Right lobe of liver (tissue), 4 donors: ENCODE measurements around the gene BLM.

Experiments used
- CTCF ChIP-seq, 4 donors: fragments of 200-600 bp in 3 of 4; fragments of 450-650 bp in 1 of 4; IDR thresholded peaks; one replicate each; pipeline versions ENCODE4 v1.5.1 to v1.8.0; 2016 to 2022; ENCODE audit warnings: antibody characterized with exemption in 4 of 4, mild to moderate bottlenecking in 2 of 4
- POLR2A ChIP-seq: fragments of 450-650 bp; IDR thresholded peaks from one replicate; pipeline ENCODE4 v1.6.1; 2017; ENCODE audit warnings: antibody characterized with exemption, mild to moderate bottlenecking
- donor health status: DM: no; HTN: no; CAD: no.
- donor health status: DM: no; HTN: no; CAD: no.
- donor health status: DM: no; HTN: yes; CAD: no.

DNA sequence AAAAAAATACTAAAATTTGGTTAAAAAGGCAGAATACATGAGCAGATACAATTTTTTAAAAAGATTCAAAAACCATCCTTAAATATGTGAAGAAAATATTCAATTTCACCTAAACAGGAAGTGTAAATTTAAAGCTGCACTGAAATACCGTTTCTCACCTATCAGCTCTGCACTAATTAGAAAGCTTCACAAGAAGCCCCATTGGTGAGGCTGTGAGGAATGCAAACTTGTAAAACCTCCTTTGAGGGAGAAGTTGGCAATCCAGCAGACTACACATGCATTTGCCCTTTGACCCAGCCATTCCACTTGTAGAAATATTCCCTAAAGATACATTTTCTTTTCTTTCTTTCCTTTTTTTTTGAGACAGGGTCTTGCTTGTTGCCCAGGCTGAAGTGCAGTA is 18.8 kb downstream of the BLM start:
- TF ChIP-seq CTCF (IDR thresholded peaks at IDR 0.05), result no peak
- no peak for TF ChIP-seq POLR2A
